Panc1 (cell line): ENCODE data around the gene AADACL3. TPM values are rescaled to one million over a fixed set of nuclear protein-coding genes. Genes with fewer than 3 reads are reported as not detected.
"Not testable (repeated sequence)": the region's sequence is repeated elsewhere in the genome, so short reads cannot be mapped to it uniquely, and the experiment has no call there.

Experiments
- ATAC-seq: fragments of 200-7000 bp; cut with Tn5 transposase; 2 replicates; pipeline ENCODE4 v1.9.1; 2020; ENCODE audit warnings: mild to moderate bottlenecking, moderate library complexity
- BruUV-seq: library from RNA; stranded (reverse); fragments of 400-500 nt; replicated peaks from 2 replicates; lab custom pipeline; 2021; lab: Mats Ljungman, UMichigan
- CTCF ChIA-PET: fragments of 300-600 bp; sonication (Branson Sonifier 250); formaldehyde crosslinking; loops from one replicate; lab custom pipeline; 2022; ENCODE audit warnings: antibody characterized with exemption; lab: Charles Lee
- POLR2A ChIA-PET: fragments of 300-600 bp; sonication (Branson Sonifier 250); formaldehyde crosslinking; loops from one replicate; lab custom pipeline; 2022; ENCODE audit warnings: antibody characterized with exemption; lab: Charles Lee
- DNase-seq: peaks from one replicate; pipeline ENCODE4 v3.0.0-alpha.2; 2010; ENCODE audit warnings: low read depth, low spot score
- H3K27ac ChIP-seq: 2 replicates; pipeline ENCODE4 v1.5.1; 2011; ENCODE audit warnings: mild to moderate bottlenecking, low read length, inconsistent platforms
- H3K27me3 ChIP-seq: fragments of 200-500 bp; sonication (Bioruptor generic); 2 replicates; pipeline ENCODE4 v1.6.0; 2014; ENCODE audit warnings: low read length, inconsistent platforms; ENCODE audit not compliant: control insufficient read depth, insufficient read depth
- H3K36me3 ChIP-seq: fragments of 200-500 bp; sonication (Bioruptor generic); 2 replicates; pipeline ENCODE4 v1.5.1; 2014; ENCODE audit warnings: inconsistent platforms, mild to moderate bottlenecking, low read length, moderate library complexity; ENCODE audit not compliant: control insufficient read depth, insufficient read depth
- H3K4me1 ChIP-seq: 2 replicates; pipeline ENCODE4 v1.5.1; 2011; ENCODE audit warnings: inconsistent platforms, mild to moderate bottlenecking, low read length, moderate library complexity; ENCODE audit not compliant: control insufficient read depth, insufficient read depth
- H3K4me3 ChIP-seq, 2 experiments: 2 replicates each; pipeline ENCODE4 v1.5.1; 2011 to 2012; ENCODE audit warnings: low read depth in 2 of 2, low read length in 2 of 2, mild to moderate bottlenecking in 2 of 2, inconsistent platforms in 1 of 2, moderate library complexity in 1 of 2
- H3K9me3 ChIP-seq: fragments of 200-500 bp; sonication (Bioruptor generic); 2 replicates; pipeline ENCODE4 v1.5.1; 2014; ENCODE audit warnings: low read depth, mild to moderate bottlenecking, inconsistent platforms, low read length, moderate library complexity; ENCODE audit not compliant: control insufficient read depth, insufficient read depth
- CTCF ChIP-seq: fragments of 450-650 bp; IDR thresholded peaks from 2 replicates; pipeline ENCODE4 v1.5.1; 2017; ENCODE audit warnings: mild to moderate bottlenecking
- POLR2AphosphoS5 ChIP-seq: IDR thresholded peaks from 2 replicates; pipeline ENCODE4 v1.6.1; 2012; ENCODE audit warnings: mild to moderate bottlenecking, low read depth, low read length, moderate library complexity
- REST ChIP-seq, 2 experiments: IDR thresholded peaks; 2 replicates each; pipeline ENCODE4 v1.6.1; 2011 to 2012; ENCODE audit warnings: low read depth in 2 of 2, control low read depth in 1 of 2, low read length in 1 of 2, mild to moderate bottlenecking in 1 of 2, moderate library complexity in 1 of 2; ENCODE audit not compliant: insufficient read depth in 1 of 2
- SIN3A ChIP-seq: IDR thresholded peaks from 2 replicates; pipeline ENCODE4 v1.6.1; 2012; ENCODE audit warnings: low read depth, mild to moderate bottlenecking, low read length, moderate library complexity, borderline replicate concordance; ENCODE audit not compliant: insufficient read depth
- in situ Hi-C: cut with HindIII; loops from 2 replicates; pipeline ENCODE4 v1.10.0; 2016; ENCODE audit warnings: low sequenced_read_pairs, low pct_unique_long_range_greater_than_20kb
- intact Hi-C: fragments of 100-400 bp; cut with micrococcal nuclease; formaldehyde crosslinking; loops from one replicate; pipeline ENCODE4 v1.10.0; 2022; ENCODE audit not compliant: unreplicated experiment
- total RNA-seq: library from RNA; stranded (reverse); gene quantifications from one replicate; pipeline ENCODE4 v1.2.1, GENCODE V29; 2021; ENCODE audit not compliant: unreplicated experiment

Gene AADACL3
- total RNA-seq, 1 experiment from 2014 or later = not detected

- no peaks in the 10 kb centered on the region for H3K9me3 ChIP-seq
- ChIA-PET CTCF (no interaction called here), POLR2A (no interaction called here)
- no peak overlapping the region for H3K4me3 ChIP-seq
- DNase-seq (no peak), ATAC-seq (no peak)
- in situ Hi-C loops = no loop called here
- H3K36me3 ChIP-seq = no peaks in the 10 kb centered on the region
- H3K27me3 ChIP-seq = peaks cover 2% of the 10 kb centered on the region; the same call in 1 of the 2 replicates
- H3K27ac ChIP-seq = no peak overlapping the region
- no peaks in the 10 kb centered on the region for H3K4me1 ChIP-seq
- TF ChIP-seq POLR2AphosphoS5 (no peak), REST (IDR thresholded peaks at IDR 0.05; ENCODE audit: insufficient read depth in 1 of 2, low read depth in 2 of 2, low read length in 1 of 2) (no peak), SIN3A (no peak), CTCF (no peak)
- intact Hi-C loops = no loop called here
- no TSS peak for BruUV-seq
Measured at GRCh38 chr1:12712929-12713328, 3.0 kb upstream of the AADACL3 start.

DNA sequence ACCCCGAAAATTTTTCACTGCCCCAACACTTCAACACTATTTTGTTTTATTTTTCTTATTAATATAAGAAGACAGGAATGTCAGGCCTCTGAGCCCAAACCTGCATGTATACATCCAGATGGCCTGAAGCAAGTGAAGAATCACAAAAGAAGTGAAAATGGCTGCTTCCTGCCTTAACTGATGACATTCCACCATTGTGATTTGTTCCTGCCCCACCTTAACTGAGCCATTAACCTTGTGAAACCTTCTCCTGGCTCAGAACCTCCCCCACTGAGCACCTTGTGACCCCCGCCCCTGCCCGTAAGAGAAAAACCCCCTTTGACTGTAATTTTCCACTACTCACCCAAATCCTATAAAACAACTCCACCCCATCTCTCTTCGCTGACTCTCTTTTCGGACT lies 2.3 kb upstream of the AADACL3 start:
- H3K36me3 ChIP-seq, intact Hi-C loops, ATAC-seq, CTCF ChIA-PET, in situ Hi-C loops, H3K4me3 ChIP-seq, H3K27me3 ChIP-seq, H3K4me1 ChIP-seq, BruUV-seq, H3K27ac ChIP-seq, DNase-seq, POLR2A ChIA-PET, H3K9me3 ChIP-seq: not testable (repeated sequence)

- H3K4me3 ChIP-seq = no peak overlapping the region
- no peaks in the 10 kb centered on the region for H3K36me3 ChIP-seq
- in situ Hi-C loops (no loop called here), intact Hi-C loops (no loop called here)
- ChIA-PET POLR2A (no interaction called here), CTCF (no interaction called here)
- H3K27ac ChIP-seq = no peak overlapping the region
- H3K9me3 ChIP-seq = no peaks in the 10 kb centered on the region
- no peak for DNase-seq
- H3K4me1 ChIP-seq = no peaks in the 10 kb centered on the region
- TF ChIP-seq REST (IDR thresholded peaks at IDR 0.05; ENCODE audit: insufficient read depth in 1 of 2, low read depth in 2 of 2, low read length in 1 of 2) (no peak), SIN3A (no peak), CTCF (no peak), POLR2AphosphoS5 (no peak)
- no TSS peak for BruUV-seq
- no peak for ATAC-seq
- peaks cover 2% of the 10 kb centered on the region; the same call in 1 of the 2 replicates for H3K27me3 ChIP-seq
Measured at GRCh38 chr1:12714710-12715475, 1.0 kb upstream of the AADACL3 start.
